Choroid plexus epithelial cell (primary cell): ENCODE results near the gene SERPIND1.
"Not testable (repeated sequence)": the region's sequence is repeated elsewhere in the genome, so short reads cannot be mapped to it uniquely, and the experiment has no call there.

ENCODE experiments used
- DNase-seq: peaks from one replicate; pipeline ENCODE4 v3.0.0-alpha.2; 2010; ENCODE audit warnings: low read depth
- H3K4me3 ChIP-seq: 2 replicates; pipeline ENCODE4 v1.5.1; 2011; ENCODE audit warnings: low read depth, mild to moderate bottlenecking, control low read depth, low read length, moderate library complexity
- TF ChIP-seq, protein P1 (sequence below): conservative IDR thresholded peaks from 2 replicates; pipeline ENCODE4 v1.5.1; 2011; ENCODE audit warnings: low read depth, mild to moderate bottlenecking, control low read depth, inconsistent platforms, low read length, moderate library complexity

The SERPIND1 gene

GRCh38 chr22:20766530-20766929 is 7.4 kb upstream of the SERPIND1 start:
- TF ChIP-seq, protein P1, sequence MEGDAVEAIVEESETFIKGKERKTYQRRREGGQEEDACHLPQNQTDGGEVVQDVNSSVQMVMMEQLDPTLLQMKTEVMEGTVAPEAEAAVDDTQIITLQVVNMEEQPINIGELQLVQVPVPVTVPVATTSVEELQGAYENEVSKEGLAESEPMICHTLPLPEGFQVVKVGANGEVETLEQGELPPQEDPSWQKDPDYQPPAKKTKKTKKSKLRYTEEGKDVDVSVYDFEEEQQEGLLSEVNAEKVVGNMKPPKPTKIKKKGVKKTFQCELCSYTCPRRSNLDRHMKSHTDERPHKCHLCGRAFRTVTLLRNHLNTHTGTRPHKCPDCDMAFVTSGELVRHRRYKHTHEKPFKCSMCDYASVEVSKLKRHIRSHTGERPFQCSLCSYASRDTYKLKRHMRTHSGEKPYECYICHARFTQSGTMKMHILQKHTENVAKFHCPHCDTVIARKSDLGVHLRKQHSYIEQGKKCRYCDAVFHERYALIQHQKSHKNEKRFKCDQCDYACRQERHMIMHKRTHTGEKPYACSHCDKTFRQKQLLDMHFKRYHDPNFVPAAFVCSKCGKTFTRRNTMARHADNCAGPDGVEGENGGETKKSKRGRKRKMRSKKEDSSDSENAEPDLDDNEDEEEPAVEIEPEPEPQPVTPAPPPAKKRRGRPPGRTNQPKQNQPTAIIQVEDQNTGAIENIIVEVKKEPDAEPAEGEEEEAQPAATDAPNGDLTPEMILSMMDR, result no peak
- no peak for DNase-seq
- no peak overlapping the region for H3K4me3 ChIP-seq

GRCh38 chr22:20769496-20769826 is 4.5 kb upstream of the SERPIND1 start:
- not testable (repeated sequence) for DNase-seq, H3K4me3 ChIP-seq

DNA sequence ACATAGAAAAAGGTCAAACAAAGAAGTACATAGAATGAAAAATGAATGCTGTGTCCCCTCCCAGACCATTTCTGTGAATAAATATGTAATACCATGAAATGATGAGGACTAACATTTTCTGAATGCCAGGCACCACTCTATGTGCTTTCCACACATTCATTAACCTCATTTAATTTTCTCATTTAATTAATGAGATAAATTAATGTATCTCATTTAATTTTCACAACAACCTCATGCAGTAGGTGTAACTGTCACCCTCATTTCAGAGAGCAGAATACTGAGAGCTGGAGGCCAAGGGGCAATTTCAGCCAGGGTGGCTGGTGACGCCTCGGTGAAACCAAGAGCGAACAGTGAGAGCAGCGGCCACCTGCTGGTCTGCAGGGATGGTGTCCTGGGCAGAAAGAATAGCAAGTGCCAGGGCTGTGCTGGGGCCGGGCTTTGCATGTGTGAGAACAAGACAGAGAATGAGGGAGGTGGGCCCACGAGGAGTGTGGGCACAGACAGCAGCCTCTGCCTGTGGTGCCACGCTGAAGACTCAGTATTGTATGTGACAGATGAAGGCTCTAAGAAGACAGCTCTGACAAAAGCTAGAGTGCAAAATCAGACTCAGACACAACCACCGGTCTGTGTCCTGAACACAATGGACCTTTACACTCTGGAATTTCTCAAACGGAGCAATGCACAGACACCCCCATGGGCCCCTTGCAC is 1.8 kb upstream of the SERPIND1 start:
- DNase-seq, result no peak
- H3K4me3 ChIP-seq, result no peak overlapping the region
- TF ChIP-seq, protein P1, result peak; percentile 31

GRCh38 chr22:20774882-20775281 is 969 bp downstream of the SERPIND1 start:
- no peak overlapping the region for H3K4me3 ChIP-seq
- TF ChIP-seq, protein P1, result no peak
- DNase-seq, result no peak

GRCh38 chr22:20775342-20775895 is 1.5 kb downstream of the SERPIND1 start:
- DNase-seq, result no peak
- TF ChIP-seq, protein P1, result no peak
- H3K4me3 ChIP-seq, result no peak overlapping the region

GRCh38 chr22:20776624-20777405 is 2.9 kb downstream of the SERPIND1 start:
- no peak overlapping the region for H3K4me3 ChIP-seq
- TF ChIP-seq, protein P1, result no peak
- DNase-seq, result no peak

- DNase-seq, result peak; percentile 91
- TF ChIP-seq, protein P1, result peak; percentile 24
- H3K4me3 ChIP-seq, result no peak overlapping the region
Measured at GRCh38 chr22:20777420-20778177, 3.7 kb downstream of the SERPIND1 start.
